Measurements from ENCODE around the gene ALDH1L1. TPM values are rescaled to one million over a fixed set of nuclear protein-coding genes. Genes with fewer than 3 reads are reported as not detected.

Gene ALDH1L1
- not detected in 2 replicates for total RNA-seq

GRCh38 chr3:126180477-126181397, at the start of gene ALDH1L1:
Gene ALDH1L1, minus strand, starts transcription at chr3:126180586. Its CDS starts 19,607 bp downstream, at chr3:126160979.
- DNase-seq (ENCODE audit: low read depth in 2 of 2): no peak

GRCh38 chr3:126226374-126226773, 46.0 kb upstream of the ALDH1L1 start:
- DNase-seq (ENCODE audit: low read depth in 2 of 2): no peak

DNA sequence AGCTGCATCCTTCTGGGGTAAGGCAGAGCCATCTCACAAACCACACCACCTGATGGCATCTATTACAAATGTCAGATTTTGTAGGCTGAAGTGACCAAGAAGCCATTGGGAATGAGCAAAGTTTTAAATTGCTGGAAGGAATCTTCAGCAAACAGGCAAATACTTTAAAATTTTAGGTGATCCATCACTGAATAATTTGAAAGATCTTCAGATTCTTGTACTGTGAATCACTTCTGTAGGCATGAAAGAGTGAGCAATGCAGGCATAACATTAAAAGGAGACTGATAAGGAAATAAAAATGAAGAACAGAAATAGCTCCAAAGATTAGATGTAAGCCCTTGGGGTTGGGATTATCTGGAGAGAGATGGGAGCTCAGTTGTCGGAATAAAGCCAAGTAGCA, 36.0 kb upstream of the ALDH1L1 start:
- no peak for DNase-seq (ENCODE audit: low read depth in 2 of 2)

DNA sequence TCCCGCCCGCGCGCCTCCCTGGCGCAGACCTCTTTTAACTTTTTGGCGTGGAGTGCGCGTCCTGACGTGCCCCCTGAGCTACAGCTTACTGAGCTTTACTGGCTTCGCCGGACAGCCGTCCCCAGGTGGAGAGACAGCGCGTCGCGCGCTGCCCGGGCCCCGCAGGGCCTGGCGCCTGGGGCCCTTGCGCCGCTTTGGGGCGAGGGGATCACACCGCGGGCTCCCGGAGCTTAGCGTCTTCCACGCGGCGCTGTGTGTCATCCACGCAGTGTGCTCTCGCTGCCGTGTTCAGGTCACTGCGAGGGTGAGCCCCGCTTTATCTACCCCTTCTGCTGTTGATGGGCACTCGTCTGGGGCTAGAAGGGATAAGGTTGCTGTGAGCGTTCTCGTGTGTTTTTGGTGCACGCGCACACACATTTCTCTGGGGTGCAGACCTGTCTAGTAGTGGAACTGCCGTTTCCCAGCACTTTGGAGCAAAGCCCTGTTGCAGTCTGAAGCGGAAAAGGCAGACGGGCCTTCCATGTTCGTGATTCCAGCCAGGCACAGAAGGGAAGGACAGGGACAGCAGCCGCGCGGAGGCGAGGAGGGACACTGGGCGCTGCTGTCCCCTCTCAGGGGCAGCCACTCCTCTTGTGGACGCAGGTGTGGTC, 33.1 kb upstream of the ALDH1L1 start:
- DNase-seq (ENCODE audit: low read depth in 2 of 2): no peak

DNA sequence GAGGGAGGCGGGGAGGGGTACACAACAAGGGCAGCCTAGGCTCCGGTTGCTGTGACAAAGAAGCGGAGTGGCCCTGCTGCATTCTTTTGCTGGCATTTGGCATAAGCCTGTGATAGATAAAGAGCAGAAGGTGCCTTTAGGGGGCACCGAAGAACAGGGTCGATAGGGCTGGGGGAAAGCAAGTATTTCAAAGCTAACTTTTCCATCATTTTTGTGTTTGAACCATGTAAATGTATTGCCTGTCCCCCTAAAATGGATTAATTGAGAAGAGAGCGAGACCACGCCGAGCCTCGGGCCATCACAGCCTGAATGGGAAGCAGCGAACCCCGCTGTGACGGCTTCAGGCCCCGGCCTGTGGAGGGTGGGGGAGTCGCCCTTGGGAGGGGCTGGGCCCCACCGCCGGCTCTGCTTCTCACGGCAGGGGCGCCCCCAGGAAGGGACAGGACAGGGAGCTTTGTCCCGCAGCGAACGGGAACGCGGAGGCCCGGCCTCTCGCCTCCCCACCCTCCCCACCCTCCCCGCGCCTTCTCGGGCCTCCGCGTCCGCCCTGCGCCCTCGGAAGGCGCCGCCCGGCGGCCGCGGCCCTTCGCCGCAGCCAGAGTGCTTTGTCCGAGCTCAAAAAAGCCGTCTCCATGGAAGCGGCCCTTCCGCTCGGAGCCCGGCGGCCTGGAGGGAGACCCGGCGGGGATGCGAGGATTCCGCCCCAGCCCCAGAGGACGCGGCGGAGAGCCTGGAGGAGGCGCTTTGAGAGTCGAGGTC, 32.4 kb upstream of the ALDH1L1 start:
- DNase-seq (ENCODE audit: low read depth in 2 of 2): peak in 1 of 2 donors; percentile 40

- no peak for DNase-seq (ENCODE audit: low read depth in 2 of 2)
Observed at GRCh38 chr3:126212250-126212619, 31.8 kb upstream of the ALDH1L1 start.

GRCh38 chr3:126211569-126211968, 31.2 kb upstream of the ALDH1L1 start:
- no peak for DNase-seq (ENCODE audit: low read depth in 2 of 2)

- DNase-seq (ENCODE audit: low read depth in 2 of 2): no peak
Observed at GRCh38 chr3:126210606-126211005, 30.2 kb upstream of the ALDH1L1 start.

GRCh38 chr3:126209741-126210140, 29.4 kb upstream of the ALDH1L1 start:
- no peak for DNase-seq (ENCODE audit: low read depth in 2 of 2)

DNA sequence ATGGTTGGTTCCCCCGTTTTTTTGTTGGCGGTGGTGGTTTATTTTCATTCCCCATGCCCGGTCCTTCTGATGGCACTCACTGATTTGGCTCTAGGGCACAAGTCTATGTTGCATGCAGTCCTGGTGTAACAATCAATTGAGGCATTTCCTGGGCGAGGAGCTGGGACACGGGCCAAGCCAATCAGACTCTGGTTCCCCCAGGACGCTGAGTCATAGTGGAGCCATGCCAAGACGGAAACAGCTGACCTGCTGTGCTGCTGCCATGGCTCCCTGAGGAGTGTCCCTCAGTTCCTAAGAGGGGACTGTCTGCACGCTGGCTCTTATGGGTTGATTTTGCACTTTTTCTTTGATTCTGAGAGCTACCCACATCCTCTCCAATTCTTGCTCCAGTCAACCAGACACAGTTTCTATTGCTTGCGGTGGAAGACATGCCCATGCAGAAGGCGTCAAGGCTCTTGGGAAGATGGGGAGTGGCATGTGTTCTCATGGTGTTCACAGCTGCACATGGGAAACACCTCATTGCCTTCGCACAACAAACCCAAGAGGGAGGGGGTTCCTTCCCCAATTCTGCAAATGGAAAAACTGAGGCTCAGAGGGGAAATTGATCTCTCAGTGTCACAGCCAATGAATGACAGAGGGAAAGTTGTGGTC, 28.3 kb upstream of the ALDH1L1 start:
- DNase-seq (ENCODE audit: low read depth in 2 of 2): peak in 1 of 2 donors; percentile 60

DNA sequence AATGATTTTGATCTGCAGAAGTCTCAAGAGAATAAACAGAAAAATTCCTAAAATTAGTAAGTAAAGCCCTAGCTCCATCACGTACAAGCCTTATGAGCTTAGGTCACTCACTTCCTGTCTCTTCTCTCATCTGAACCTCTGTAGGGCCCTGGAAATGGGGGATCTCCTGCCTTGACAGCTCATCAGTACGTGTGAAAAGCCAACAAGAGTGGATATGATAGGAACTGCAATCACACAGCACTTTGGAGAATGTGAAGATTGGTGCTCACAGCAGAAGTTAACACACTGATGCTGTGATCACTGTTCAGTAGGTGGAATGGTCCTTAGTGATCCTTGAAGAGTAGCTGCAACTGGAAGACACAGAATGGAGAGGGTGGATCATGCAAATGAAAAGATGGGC, 27.8 kb upstream of the ALDH1L1 start:
- DNase-seq (ENCODE audit: low read depth in 2 of 2): no peak

DNA sequence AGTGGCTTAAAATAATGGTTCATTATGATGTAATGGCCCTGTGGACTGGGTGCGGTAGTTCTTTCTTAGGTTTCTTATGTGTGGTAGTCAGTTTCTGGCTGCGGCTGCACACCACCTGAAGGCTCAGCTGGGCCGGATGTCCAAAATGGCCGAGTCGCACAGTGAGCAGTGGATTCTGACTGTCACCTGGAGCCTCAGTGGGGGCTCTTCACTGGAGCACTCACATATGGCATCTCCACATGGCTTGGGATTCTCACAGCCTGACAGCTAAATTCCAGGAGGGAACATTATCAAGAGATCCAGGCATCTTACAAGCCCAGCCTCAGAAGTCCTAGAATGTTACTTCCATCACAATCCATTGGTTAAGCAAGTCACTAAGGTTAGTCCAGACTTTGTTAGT, 26.8 kb upstream of the ALDH1L1 start:
- no peak for DNase-seq (ENCODE audit: low read depth in 2 of 2)

DNA sequence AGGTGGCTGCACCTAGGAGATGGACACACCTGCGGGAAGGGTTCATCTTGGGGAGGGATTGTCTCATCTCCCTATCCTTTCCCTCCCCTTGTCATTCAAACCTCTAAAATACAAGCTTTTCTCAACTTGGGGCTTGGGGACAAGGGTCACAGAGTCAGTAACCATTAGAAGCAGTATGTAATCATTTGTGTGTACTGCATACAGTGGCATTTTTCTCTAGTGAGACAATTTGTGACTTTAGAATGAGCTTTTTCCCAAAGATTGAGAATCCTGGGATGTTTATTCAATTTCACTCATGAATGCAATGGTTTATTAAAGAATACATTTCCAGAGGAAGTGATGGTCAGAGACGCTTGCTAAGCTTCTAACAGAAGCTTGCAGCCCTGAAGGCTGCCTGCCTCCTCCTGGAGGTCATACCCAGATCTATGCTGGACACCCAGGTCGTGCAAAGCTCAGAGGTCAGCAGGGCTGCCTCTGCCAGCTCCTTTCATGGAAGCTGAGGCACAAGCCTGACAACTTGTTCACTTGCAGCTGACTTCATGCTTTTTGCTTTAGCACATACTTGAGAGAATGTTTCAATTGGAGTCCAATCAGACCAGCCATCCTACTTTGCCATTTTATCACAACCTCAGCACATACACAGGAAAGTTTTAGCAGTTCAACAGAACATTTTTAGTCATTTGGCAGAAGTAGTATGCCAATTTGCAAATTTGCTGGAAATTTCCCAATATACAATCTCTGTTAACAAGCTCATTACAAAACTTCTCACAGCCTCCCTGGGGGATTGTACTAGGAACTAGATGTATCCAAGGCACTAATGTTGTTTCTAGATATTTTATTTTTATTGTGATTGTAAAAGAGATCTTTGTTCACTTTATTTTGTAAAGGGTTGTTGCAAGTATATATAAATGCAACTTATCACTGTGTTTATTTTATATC, 25.6 kb upstream of the ALDH1L1 start:
- no peak for DNase-seq (ENCODE audit: low read depth in 2 of 2)

- DNase-seq (ENCODE audit: low read depth in 2 of 2): no peak
Observed at GRCh38 chr3:126202680-126203079, 22.3 kb upstream of the ALDH1L1 start.

DNA sequence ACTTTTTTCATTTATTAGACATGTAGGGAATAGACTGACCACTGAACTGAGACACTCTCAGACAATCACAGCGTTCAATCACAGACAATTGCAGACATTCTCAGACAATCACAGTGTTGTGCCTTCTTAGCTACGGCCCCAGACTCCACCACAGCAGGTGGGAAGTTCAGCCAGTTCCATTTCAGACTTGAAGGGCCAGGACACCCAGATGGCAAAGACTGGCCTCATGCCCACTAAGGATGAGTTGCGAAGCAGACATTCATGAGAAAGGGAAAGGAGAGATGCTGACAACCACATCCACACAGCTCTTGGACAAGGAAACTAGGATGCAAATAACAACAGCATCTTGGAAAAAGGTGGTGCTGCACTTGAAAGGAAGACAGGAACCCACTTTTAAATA, 21.9 kb upstream of the ALDH1L1 start:
- DNase-seq (ENCODE audit: low read depth in 2 of 2): no peak

DNA sequence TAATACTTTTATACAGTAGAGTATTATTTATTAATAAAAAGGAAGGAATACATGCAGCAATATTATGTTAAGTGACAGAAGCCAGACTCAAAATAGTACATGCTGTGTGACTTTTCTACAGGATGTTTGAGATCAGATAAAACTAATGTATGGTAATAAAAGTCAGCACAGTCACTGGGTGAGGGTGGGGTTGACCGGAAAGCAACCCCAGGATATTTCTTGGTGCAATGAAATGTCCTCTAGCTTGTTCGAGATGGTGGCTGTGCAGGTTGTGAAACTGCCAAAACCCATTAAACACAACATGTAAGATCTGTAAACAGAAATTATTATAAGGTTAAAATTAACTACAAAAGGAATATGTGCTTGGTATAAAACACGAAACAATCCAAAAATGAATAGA, 20.8 kb upstream of the ALDH1L1 start:
- DNase-seq (ENCODE audit: low read depth in 2 of 2): no peak

DNA sequence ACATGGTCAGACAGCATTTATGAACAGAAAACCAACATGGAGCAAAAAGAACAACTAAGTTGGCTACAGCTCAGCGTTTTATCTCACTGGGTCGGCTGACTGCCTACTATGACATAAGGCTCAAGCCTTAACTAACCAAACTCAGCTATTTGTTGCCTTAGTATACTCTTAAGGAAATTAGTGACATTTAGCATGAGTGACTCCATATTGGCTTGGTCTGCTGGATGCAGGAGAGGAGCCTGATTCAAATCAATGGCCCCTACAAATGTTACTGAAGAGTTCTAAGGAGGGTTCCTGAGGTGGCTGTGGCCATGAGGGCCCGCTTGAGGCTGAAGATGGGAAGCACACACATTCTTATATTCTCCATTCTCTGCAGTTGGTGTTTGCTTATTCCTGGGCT, 20.1 kb upstream of the ALDH1L1 start:
- no peak for DNase-seq (ENCODE audit: low read depth in 2 of 2)

GRCh38 chr3:126199256-126199655, 18.9 kb upstream of the ALDH1L1 start:
- no peak for DNase-seq (ENCODE audit: low read depth in 2 of 2)

- peak; percentile 23 to 66 for DNase-seq (ENCODE audit: low read depth in 2 of 2)
Observed at GRCh38 chr3:126197854-126198584, 17.6 kb upstream of the ALDH1L1 start.

GRCh38 chr3:126197343-126197742, 17.0 kb upstream of the ALDH1L1 start:
- no peak for DNase-seq (ENCODE audit: low read depth in 2 of 2)
